GM21619 (cell line): ENCODE data around the gene FOXB1.

Experiments
- ATAC-seq: cut with Tn5 transposase; IDR thresholded peaks from one replicate; pipeline ENCODE4 v1.9.1; 2021; ENCODE audit not compliant: unreplicated experiment

Gene FOXB1

DNA sequence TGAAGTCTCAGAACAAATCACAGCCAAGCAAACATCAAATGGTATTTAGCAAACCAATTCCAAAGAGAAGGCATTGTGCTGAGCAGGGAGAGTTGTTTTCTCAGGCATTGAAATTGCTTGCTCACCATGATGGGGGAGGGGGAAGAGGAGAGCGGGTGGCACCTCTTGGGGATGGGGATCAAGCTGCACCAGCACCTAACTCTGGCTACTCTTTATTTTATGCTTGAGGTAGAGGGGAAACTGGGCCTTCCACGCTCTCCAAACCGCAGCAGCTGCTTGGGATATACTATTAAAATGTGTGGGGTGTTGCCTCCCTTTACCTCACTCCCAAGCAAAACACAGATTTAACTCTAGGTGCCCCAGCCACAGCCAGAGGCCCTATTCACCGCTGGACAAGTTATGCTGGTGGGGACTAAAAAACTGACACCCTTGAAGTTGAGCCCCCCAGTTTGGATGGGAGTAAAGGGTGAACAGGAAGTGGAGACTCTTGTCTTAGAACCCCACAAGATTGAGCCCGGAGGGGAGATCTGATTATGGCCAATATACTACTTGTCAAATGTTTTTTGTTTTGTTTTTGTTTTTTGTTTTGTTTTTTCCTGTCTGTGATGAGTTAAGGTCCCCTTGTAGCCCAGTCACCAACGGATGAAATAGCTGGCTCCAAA lies 5.0 kb upstream of the FOXB1 start:
- ATAC-seq, result no peak

DNA sequence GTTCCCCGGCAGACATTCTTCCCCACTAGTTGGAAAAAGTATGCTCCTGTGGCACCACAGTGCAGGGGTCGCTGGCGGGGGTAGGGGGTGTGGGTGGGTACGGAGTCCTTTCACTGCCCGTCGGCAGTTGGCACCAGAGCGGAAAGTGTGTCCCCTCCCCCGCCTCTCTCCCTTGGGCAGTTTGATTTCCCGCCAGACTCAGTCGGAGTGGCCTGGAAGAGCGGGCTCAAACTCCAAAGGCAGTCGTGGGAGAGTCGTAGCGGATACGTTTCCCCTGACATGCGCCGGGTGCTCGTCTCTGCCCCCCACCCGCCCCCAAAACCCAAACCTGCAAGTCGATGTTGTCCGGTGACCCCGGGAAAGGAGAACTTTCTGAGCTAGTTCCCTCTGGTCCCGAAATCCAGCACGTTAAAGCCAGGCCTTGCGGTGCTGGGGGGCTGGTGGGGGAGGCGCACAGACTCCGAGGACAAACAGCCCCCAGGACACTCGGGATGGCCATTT lies 4.4 kb upstream of the FOXB1 start:
- ATAC-seq, result no peak

DNA sequence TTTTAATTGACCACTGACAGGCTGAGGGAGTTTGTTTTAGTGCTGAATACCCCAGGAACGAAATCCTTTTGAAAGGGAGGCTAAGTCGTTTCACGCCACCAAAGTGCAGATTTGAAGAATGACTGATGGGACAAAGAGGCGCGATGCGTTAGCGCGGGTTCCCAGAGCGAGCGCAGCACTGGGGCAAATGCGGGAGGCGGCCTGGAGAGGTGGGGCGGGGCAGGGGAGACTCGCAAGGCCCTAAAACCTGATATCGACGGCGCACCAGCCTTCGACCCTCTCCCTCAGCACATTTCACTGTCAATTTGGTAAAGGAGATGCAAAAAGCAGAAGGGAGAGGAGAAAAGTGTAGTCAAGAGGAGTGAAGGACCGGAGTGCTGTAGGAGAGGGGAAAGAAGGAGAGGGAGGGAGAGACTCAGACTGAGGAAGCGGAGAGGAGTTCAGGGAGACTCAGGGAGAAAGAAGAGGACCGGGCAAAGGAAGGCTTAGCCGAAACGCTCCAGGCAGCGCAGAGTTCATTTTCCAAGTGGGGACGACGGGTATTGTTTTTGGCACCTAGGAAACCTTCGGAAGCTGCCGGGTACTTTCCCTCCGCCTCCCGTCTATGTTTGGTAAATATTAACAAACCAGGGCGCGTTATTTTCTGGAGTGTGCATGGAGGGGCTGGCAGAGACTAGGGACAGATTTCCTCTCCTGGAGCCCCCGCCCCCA lies 3.8 kb upstream of the FOXB1 start:
- no peak for ATAC-seq

DNA sequence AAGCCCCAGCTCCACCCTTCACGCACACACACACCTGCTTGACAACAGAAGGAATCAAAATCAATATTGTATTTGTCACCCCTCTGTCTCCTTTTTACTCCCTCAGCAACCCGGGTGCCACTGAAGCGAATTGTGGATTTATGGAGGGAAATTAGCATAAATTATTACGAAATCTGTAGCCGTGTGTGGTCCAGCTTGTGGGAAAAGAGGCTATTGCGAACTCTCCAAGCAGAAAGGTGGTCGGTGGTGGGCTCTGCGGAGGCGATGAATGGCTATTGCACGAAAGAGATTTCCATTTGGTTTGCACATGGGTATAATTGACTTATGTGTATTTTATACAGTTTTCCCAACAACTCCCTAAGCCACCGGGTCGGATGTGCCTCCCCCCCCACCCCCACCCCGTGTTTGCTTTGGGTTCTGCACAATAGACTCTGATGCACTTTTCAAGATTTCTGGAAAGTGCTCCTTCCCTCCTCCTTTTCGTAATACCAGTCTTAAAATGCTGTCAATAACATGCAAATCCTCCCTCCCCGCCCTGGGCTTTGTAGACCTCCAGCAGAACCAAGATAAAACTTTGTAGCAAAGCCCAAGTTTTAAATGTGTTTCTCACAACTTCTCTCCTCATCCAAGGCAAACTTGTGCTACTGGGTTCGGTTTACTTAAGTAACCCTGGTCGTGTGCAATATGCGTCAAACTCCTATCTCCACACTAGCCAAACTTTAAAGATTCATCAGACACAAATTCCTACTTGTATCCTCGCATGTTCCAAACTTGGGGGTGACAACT lies 3.1 kb upstream of the FOXB1 start:
- ATAC-seq, result no peak

DNA sequence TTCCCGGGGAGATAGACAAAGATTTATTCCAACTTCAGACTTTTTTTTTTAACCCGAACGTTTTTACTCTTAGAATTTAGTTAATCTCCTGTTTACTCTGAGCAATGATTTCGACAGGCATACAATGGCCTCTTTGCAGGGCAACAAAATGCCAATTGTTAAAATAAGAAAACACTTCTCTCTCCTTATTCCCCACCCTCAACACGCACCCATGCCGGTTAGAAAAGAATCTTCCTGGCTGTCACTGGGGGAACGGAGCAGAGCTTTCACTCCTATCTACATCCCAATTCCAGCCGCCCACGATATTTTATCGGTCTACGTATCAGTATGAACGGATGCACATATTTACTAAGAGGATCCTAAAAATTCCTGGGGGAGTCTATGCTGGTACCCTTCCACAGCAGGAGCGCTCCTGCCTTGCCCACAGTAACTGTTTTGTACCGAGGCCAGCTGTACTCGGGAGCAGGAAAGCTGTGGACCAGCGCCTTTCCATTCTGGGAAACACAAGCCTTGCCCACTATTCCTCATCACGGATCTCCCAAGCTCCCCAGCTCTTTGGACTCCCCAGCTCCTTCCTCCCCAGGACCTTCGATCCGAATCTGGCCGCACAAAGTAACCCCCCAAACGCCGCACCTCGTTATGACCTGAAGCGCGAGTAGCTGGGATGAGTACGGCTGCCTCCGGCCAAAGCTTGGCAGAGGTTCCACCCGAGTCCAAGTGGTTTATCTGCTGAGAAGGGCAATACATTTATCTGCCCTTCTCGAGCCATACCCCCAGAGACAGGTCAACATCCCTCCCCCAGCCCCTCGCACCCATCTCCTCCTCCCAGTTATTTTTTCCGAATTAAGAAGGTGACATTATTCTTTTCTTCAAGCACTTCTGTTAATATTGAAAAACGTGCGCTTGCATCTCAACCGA lies 2.2 kb upstream of the FOXB1 start:
- no peak for ATAC-seq

DNA sequence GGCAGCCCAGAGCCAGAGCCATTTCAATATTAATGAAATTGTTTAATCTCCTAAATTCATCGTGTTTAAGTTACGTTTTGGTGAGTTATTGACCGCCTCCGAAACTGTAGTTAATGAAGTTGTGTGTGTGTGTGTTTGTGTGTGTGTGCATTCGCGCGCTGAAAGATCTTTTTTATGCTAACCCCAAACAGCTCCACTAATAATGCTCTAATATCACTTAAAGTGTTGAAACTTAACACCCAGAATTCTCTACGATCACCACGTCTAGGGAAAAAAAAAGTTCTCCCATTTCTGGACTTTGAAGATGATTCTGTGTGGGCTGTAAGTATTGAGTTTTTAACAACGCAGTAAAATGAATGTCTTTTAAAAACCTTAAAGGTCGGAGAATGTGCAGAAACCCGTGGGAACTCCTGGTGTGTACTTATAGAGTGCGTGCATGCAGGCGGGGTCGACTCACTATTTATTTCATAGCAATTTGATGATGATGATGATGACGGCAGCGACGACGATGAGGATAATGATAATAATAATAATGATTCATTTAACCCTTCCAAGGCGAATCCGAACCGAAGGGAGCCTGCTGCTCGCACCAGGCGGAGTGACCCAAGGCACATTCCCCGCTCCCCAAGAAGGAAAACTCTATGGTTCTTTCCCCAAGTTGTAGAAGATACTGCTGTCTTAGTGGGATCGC lies 1.4 kb upstream of the FOXB1 start:
- no peak for ATAC-seq

DNA sequence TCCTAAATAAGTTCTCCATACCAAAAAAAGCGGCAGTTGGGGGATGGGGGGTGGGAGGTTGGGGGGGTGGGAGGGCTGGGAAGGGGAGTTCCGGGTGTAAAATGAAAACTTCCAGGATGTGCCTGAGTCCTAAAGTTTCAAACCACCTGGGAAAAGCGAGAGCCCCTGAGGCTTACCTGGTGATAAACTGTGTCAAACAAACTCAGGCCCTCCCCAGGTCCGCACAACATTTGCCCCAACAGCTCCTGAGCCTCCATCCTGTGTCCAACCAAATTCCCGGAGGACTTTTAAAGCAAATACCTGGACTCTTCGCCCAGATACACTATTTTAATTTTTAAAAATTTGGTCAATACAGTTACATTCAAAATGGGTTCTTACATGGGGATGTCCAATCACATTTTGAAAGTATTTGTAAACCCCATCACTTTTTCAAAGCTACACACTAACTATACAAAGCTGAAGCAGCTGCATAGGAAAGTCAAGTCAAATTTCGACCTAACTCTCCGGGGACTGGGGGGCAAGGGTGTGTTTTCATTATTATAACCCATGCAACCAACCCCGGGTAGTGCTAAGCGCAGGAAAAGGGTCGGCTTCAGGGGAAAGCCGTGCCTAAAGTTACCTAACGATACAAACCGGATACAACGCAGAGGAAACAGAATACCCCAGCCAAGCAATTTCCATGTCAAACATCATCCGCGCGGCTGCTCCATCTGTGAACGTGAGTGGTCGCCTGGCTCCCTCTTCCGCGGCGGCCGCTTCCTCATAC lies 685 bp upstream of the FOXB1 start:
- no peak for ATAC-seq

DNA sequence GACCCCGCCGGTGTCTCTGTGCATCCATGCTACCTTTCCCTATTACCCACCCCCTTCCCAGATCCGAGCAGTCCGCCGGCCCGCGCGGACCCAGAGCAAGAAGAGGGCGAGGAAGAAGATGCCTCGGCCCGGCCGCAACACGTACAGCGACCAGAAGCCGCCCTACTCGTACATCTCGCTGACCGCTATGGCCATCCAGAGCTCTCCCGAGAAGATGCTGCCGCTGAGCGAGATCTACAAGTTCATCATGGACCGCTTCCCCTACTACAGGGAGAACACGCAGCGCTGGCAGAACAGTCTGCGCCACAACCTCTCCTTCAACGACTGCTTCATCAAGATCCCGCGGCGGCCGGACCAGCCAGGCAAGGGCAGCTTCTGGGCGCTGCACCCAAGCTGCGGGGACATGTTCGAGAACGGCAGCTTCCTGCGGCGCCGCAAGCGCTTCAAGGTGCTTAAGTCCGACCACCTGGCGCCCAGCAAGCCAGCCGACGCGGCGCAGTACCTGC lies 788 bp downstream of the FOXB1 start:
- ATAC-seq, result no peak

DNA sequence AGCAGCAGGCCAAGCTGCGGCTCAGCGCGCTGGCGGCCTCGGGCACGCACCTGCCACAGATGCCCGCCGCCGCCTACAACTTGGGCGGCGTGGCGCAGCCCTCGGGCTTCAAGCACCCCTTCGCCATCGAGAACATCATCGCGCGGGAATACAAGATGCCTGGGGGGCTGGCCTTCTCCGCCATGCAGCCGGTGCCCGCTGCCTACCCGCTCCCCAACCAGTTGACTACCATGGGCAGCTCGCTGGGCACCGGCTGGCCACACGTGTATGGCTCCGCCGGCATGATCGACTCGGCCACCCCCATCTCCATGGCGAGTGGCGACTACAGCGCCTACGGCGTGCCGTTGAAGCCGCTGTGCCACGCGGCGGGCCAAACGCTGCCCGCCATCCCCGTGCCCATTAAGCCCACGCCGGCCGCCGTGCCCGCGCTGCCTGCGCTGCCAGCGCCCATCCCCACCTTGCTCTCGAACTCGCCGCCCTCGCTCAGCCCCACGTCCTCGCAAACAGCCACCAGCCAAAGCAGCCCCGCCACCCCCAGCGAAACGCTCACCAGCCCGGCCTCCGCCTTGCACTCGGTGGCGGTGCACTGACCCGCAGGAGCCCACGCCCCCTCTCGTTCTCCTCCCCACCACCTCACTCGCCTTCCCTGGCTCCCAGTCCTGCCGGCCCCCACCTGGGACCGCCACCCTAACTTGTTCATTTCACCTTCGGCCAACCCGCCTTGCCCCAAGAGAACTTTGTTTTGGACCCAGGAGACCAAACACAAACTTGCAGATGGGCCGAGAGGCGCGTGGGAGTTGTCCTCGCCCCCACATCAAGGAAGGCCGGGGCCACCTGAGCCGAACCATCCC lies 1.5 kb downstream of the FOXB1 start:
- ATAC-seq, result peak; percentile 8

DNA sequence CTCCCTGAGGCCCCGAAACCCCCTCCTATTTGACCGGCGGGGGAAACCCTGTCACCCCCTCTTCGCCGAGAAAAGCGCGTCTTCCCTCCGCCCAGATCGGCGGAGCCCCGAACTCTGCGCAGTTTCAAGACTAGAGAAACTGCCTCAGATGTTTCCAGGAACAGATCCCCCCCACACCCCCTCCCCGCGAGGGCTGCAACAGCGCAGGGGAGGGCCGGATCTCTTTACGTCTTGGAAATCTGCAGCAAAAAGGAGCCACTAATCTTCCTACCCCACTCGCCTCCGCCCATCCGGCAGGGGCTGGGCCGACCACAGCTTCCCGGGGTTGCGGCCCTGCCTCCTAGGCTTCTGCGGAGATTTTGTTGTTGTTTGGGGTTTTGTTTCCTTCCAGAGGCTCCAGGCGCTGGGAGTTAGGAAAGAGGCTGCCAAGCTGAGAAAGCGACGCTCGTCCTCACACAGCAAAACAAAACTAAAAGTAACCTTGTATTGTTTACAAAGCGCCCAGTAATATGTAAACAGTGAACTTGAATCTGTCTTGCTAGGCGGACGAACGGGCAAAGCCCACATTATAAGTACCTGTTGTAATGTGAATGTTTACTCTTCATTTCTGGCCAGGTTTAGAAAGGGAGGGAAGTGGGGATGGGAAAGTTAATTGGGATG lies 2.2 kb downstream of the FOXB1 start:
- ATAC-seq, result peak; percentile 68

DNA sequence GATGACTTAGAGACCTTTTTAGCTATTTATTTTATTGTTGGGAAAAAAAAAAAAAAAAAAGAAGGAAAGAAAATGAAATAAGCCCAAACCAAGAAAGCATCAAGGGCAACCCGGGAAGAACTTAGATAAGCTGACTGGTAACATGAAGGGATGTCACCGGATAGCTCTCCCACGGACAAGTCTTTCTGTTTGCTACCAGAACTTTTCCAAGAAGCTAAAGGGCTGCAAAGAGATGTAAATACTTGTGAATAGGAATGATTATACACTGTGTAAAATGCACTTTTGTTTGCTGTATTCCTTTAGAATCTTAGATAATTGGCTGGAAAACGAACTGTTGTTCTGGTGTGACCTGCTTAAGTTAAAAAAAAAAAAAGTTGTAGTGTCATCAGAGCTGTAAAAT lies 2.8 kb downstream of the FOXB1 start:
- ATAC-seq, result no peak

DNA sequence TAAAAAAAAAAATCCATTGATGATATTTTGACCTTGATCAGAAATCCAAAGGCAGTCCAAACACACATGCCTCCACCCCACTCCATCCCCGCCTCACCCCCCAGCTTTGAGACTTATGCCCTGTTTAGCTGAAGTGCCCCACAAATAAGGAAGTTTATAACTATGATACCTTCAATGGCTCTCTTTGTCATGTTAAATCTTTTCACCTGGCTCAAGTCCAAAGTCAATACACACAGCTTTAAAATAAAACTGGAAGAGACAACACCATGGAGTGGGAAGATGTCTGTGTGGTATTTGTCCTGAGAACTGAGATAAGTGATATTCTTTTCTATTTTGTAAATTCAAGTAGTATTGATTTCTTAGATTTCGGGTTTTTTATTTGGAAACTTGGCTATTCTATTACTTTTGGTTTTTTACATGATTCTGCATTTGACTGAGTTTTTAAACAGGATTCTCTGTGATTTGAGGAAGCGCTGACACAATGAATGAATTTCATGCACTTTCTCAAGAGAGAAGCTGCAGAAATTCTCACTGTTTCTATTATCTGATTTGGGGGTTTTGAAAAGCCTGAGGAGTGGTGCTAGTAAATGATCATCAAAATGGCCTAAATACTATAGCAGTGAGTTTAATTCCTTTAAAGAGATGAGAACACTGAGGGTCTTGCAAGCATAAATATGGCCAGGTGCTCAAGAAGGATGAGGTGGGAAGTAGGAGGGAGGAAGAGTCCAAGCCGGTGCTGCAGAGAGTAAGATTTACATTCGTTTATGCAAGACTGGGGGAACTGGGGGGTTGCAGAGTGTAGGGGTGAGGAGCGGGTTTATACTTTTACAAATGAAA lies 5.2 kb downstream of the FOXB1 start:
- ATAC-seq, result no peak

DNA sequence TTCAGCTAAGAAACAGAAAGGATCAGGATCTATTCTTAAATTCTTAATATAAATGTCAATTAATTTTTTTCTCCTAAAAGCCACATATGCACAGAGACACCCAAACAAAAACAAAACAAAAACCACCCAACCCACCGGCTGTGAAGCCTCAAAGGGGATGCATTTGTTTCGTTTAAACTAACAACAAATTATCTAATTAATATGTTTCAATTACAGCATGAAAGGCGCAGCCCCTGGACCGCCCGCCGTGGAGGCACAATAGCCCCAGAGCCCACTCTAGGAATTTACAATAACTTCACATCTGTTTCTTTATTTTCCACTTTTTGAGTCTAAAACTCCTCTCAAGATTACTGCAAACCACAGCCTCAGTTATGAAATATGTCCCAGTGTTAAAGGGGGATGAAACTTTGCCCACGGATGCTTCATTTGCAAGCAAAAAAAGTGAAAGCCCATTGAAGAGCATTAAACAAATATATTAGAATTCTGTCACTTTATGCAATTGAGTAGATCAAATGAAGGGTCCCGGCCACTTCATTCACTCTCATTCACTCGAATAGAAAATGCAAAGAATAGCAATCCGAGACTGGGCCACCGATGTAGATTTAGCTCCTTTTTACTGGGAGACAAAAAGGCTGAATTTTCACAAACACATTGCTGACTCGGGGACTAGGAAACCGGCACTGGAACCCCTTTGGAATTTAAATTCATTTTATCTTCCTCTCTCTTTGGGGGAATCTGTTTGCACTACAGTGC lies 6.0 kb downstream of the FOXB1 start:
- ATAC-seq, result no peak

DNA sequence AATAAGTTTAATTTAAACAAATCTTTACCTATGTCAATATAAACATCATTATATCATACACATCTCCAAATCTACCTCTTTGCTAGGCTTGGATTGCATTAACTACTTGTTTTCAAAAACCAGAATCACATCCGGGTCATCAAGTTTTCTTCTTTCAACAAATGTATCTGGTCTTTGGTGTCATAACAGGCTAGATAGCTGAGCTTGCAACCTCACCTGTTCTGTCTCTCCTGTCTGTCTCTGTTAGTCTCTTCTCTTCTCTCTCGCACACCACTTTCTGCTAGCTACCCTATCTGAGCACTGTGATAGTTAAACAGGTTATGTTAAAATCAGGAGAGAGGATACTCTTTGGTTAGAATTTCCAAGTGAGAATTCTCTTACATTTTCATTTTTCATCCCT lies 6.7 kb downstream of the FOXB1 start:
- no peak for ATAC-seq

DNA sequence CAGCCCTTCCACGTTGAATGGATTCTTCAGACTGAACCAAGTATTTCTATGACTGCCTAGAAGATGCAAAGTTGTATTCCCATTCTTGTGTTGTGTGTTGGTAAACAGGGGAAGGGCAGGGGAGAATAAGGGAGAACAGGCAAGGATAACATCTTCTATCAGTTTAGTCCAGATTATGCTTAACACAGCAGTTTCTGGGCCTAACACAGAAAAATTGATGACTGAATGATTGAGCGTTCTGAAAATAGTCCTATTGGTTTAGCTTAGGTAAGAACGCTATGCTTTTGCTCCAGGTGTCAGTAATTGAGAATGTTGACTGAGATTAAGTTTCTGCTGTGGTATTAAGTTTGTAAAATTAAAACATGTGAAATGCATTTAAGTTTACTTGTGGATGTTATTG lies 8.6 kb downstream of the FOXB1 start:
- ATAC-seq, result no peak
